Kidney (tissue), 14 donors: ENCODE measurements around the gene TRMT1. TPM values are rescaled to one million over a fixed set of nuclear protein-coding genes. Genes with fewer than 3 reads are reported as not detected.

ENCODE experiments used
- DNase-seq, 5 donors: peaks; one replicate each; pipeline ENCODE4 v3.0.0-alpha.2; 2013 to 2020
- FAIRE-seq: peaks from 2 replicates; lab custom pipeline; 2012; peaks lifted over from hg19 to GRCh38; lab: Jason Lieb, UNC
- H3K27ac ChIP-seq, 2 donors: one replicate each; pipeline ENCODE4 v1.7.0; 2013; ENCODE audit warnings: low read depth in 2 of 2, low read length in 2 of 2, inconsistent platforms in 1 of 2
- H3K27me3 ChIP-seq: one replicate; pipeline ENCODE4 v1.7.1; 2013; ENCODE audit warnings: low read length, inconsistent platforms; ENCODE audit not compliant: control insufficient read depth, insufficient read depth
- H3K36me3 ChIP-seq, 3 donors: one replicate each; pipeline versions ENCODE4 v1.7.0 to v1.7.1; 2013; ENCODE audit warnings: low read length in 3 of 3, control low read depth in 1 of 3, inconsistent platforms in 1 of 3; ENCODE audit not compliant: insufficient read depth in 3 of 3, control insufficient read depth in 2 of 3
- H3K4me1 ChIP-seq, 3 donors: one replicate each; pipeline versions ENCODE4 v1.7.0 to v1.7.1; 2013; ENCODE audit warnings: low read length in 3 of 3, inconsistent platforms in 1 of 3, low read depth in 1 of 3; ENCODE audit not compliant: control insufficient read depth in 2 of 3, insufficient read depth in 2 of 3
- H3K4me3 ChIP-seq, 3 donors: one replicate each; pipeline versions ENCODE4 v1.7.0 to v1.8.1; 2013; ENCODE audit warnings: low read length in 3 of 3, control low read depth in 1 of 3, inconsistent platforms in 1 of 3
- H3K9ac ChIP-seq, 3 donors: one replicate each; pipeline versions ENCODE4 v1.7.0 to v1.7.1; 2013; ENCODE audit warnings: low read length in 3 of 3, control low read depth in 1 of 3, inconsistent platforms in 1 of 3
- H3K9me3 ChIP-seq, 3 donors: one replicate each; pipeline versions ENCODE4 v1.7.0 to v1.7.1; 2013; ENCODE audit warnings: low read length in 3 of 3, control low read depth in 1 of 3, inconsistent platforms in 1 of 3; ENCODE audit not compliant: control insufficient read depth in 2 of 3, insufficient read depth in 1 of 3
- CTCF ChIP-seq: IDR thresholded peaks from 3 replicates; pipeline ENCODE4 v1.5.1; 2012; ENCODE audit warnings: mild to moderate bottlenecking, moderate library complexity, borderline replicate concordance; ENCODE audit not compliant: insufficient read depth; ENCODE audit errors: extremely low read depth
- intact Hi-C: fragments of 100-400 bp; cut with DNase I; formaldehyde crosslinking; loops from one replicate; pipeline ENCODE4 v1.11.1; 2022
- polyA plus RNA-seq: library from polyadenylated mRNA; stranded (reverse); fragments of 350-450 nt; fragmentation: Illumina TruSeq; extraction: RNeasy Lipid Tissue Mini Kit (QIAGEN cat#74804); gene quantifications from one replicate; pipeline ENCODE4 v1.2.3, GENCODE V29; 2014; ENCODE audit warnings: low read depth, low replicate concordance; ENCODE audit not compliant: insufficient read depth
- total RNA-seq: library from RNA; stranded (reverse); fragmentation: NEBNext Ultra II Directional; extraction: Animal tissue kit (Norgen Biotek cat#: 25700); gene quantifications from one replicate; pipeline ENCODE4 v1.2.1, GENCODE V29; 2021
- donor health status: control.
- donor health status: control.
- donor health status: control.
- donor health status: control.
- donor health status: control.
- donor health status: DM: yes; HTN: yes; CAD: no.
- donor health status: Normal renal cell carcinoma (clear cell type).

The TRMT1 gene
- total and polyA plus RNA-seq, 2 donors from 2014 or later, result 22.7 to 40.0 TPM

DNA sequence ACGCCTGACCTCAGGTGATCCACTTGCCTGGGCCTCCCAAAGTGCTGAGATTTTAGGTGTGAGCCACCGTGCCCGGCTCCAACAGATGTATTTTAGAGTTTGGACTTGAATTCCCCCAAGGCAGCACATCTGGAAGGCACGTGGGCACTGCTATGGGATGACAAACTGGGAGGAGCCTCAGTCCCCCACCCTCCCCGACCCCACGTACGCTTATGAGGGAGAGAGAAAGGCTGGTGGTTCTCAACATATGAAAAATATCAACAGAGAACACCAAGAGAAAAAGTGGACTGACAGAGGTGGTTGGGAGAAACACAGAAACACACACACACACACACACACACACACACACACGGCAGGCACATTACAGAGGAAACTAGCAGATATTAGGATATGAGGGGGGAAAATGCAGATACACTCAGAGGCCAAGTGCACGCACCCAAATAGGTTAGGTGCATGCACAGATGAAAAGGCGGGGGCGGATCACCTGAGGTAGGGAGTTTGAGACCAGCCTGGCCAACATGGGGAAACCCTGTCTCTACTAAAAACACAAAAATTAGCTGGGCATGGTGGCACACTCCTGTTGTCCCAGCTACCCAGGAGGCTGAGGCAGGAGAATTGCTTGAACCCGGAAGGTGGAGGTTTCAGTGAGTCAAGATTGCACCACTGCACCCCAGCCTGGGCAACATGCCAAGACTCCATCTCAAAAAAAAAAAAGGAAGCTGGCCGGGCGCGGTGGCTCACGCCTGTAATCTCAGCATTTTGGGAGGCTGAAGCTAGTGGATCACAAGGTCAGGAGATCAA, 30.4 kb upstream of the TRMT1 start:
- Histone ChIP-seq H3K9ac (no peak overlapping the region), H3K4me1 (peaks cover 0 to 7% (median 0%) of the 10 kb centered on the region in 3 donors), H3K27me3 (no peaks in the 10 kb centered on the region), H3K4me3 (no peak overlapping the region), H3K9me3 (no peaks in the 10 kb centered on the region), H3K27ac (no peak overlapping the region), H3K36me3 (peaks cover 0 to 2% (median 0%) of the 10 kb centered on the region in 3 donors)
- intact Hi-C loops, result no loop called here
- TF ChIP-seq CTCF, result no peak
- FAIRE-seq, result no peak
- DNase-seq, result no peak

GRCh38 chr19:13139633-13140311, 23.2 kb upstream of the TRMT1 start:
- FAIRE-seq (no peak), DNase-seq (no peak)
- Histone ChIP-seq H3K9me3 (no peaks in the 10 kb centered on the region), H3K4me3 (no peak overlapping the region), H3K4me1 (no peaks in the 10 kb centered on the region), H3K27me3 (no peaks in the 10 kb centered on the region), H3K27ac (no peak overlapping the region), H3K9ac (no peak overlapping the region), H3K36me3 (peaks cover 0 to 14% (median 8%) of the 10 kb centered on the region in 3 donors)
- TF ChIP-seq CTCF, result no peak
- intact Hi-C loops, result no loop called here

DNA sequence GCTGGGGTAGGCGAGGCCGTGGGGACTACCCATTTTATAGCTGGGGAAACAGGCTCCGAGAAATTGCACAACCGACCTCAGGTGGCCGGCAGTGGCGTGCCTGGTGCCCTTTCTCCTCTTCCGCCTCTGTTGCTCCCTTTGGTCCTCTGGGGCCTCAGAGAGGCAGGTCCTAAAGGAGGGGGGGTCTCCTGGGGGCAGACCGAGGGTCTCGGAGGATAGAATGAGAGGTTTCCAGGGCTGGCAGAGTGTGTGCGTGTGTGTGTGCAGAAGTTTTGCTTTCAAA, 22.3 kb upstream of the TRMT1 start:
- Histone ChIP-seq H3K27me3 (no peaks in the 10 kb centered on the region), H3K27ac (no peak overlapping the region), H3K36me3 (peaks cover 0 to 14% (median 6%) of the 10 kb centered on the region in 3 donors), H3K9ac (no peak overlapping the region), H3K4me1 (no peaks in the 10 kb centered on the region), H3K4me3 (no peak overlapping the region), H3K9me3 (no peaks in the 10 kb centered on the region)
- intact Hi-C loops, result no loop called here
- no peak for TF ChIP-seq CTCF
- DNase-seq (no peak), FAIRE-seq (no peak)
